Breast epithelium (tissue), 4 donors: ENCODE results near the gene ITGB5. TPM values are rescaled to one million over a fixed set of nuclear protein-coding genes. Genes with fewer than 3 reads are reported as not detected.

ENCODE experiments used
- DNase-seq, 2 donors: peaks; one replicate each; pipeline ENCODE4 v3.0.0-alpha.2; 2019; ENCODE audit warnings: low spot score in 2 of 2
- H3K27ac ChIP-seq, 2 donors: fragments of 200-600 bp; sonication (generic) in 1 of 2; one replicate each; pipeline ENCODE4 v1.5.1; 2016 to 2019; ENCODE audit warnings: mild to moderate bottlenecking in 1 of 2
- H3K27me3 ChIP-seq, 2 donors: fragments of 200-600 bp; sonication (generic) in 1 of 2; one replicate each; pipeline versions ENCODE4 v1.5.1 to v1.6.0; 2017 to 2019; ENCODE audit warnings: control low read depth in 1 of 2, mild to moderate bottlenecking in 1 of 2
- H3K36me3 ChIP-seq: fragments of 200-600 bp; one replicate; pipeline ENCODE4 v1.5.1; 2019
- H3K4me1 ChIP-seq, 2 donors: fragments of 200-600 bp; sonication (generic); one replicate each; pipeline ENCODE4 v1.5.1; 2016 to 2019; ENCODE audit warnings: control low read depth in 1 of 2
- H3K4me3 ChIP-seq, 3 donors: fragments of 200-600 bp; sonication (generic); 1 replicate in 2 of 3; 2 replicates in 1 of 3; pipeline ENCODE4 v1.5.1; 2016 to 2019; ENCODE audit warnings: mild to moderate bottlenecking in 3 of 3, moderate library complexity in 2 of 3
- H3K9me3 ChIP-seq, 2 donors: fragments of 200-600 bp; sonication (generic) in 1 of 2; one replicate each; pipeline ENCODE4 v1.5.1; 2016 to 2019; ENCODE audit warnings: control low read depth in 1 of 2
- CTCF ChIP-seq, 3 donors: fragments of 450-650 bp; IDR thresholded peaks; one replicate each; pipeline ENCODE4 v1.5.1; 2016 to 2017; ENCODE audit warnings: antibody characterized with exemption in 3 of 3, mild to moderate bottlenecking in 3 of 3, moderate library complexity in 3 of 3
- POLR2A ChIP-seq: fragments of 450-650 bp; IDR thresholded peaks from one replicate; pipeline ENCODE4 v1.6.1; 2016; ENCODE audit warnings: antibody characterized with exemption, mild to moderate bottlenecking, moderate library complexity
- POLR2AphosphoS5 ChIP-seq, 3 donors: sonication (generic); formaldehyde crosslinking; IDR thresholded peaks; one replicate each; pipeline ENCODE4 v1.6.1; 2017; ENCODE audit warnings: antibody characterized with exemption in 3 of 3
- intact Hi-C: fragments of 100-400 bp; cut with DNase I; formaldehyde crosslinking; loops from one replicate; pipeline ENCODE4 v1.15.1; 2023; ENCODE audit warnings: low total_unique reads
- total RNA-seq, 3 donors: library from RNA; depleted of rRNA; stranded (reverse); fragments of >200 nt; gene quantifications; one replicate each; pipeline ENCODE4 v1.1.0, GENCODE V29; 2016

The ITGB5 gene
- 100 to 1,000 TPM in 2 of 3 donors, 10 to 100 TPM in 1; 80.1 to 286 (median 181) TPM for total RNA-seq

- peak within 1 kb of the TSS; percentile 84 to 91 (median 84) for H3K4me3 ChIP-seq
- no peaks in the 10 kb centered on the region for H3K9me3 ChIP-seq
- TF ChIP-seq CTCF (IDR thresholded peaks at IDR 0.05) = no peak
- TF ChIP-seq POLR2A = peak; percentile 10
- peak; percentile 55 to 56 (median 56) for TF ChIP-seq POLR2AphosphoS5 (IDR thresholded peaks at IDR 0.05)
- intact Hi-C loops = no loop called here
- peak; percentile 77 to 80 for DNase-seq
- H3K4me1 ChIP-seq = no peaks in the 10 kb centered on the region
- H3K27ac ChIP-seq = peak within 1 kb of the TSS; percentile 93 to 95
- no peaks in the 10 kb centered on the region for H3K36me3 ChIP-seq
- H3K27me3 ChIP-seq = no peaks in the 10 kb centered on the region
These were observed at the start of gene ITGB5 for GRCh38 chr3:124887177-124887931. Gene ITGB5 (minus strand): TSS chr3:124887365. CDS start chr3:124887000, 365 bp downstream.

- Histone ChIP-seq H3K27ac (no peak overlapping the region), H3K4me3 (no peak overlapping the region), H3K36me3 (no peaks in the 10 kb centered on the region), H3K27me3 (no peaks in the 10 kb centered on the region), H3K4me1 (no peaks in the 10 kb centered on the region), H3K9me3 (no peaks in the 10 kb centered on the region)
- no peak for TF ChIP-seq POLR2A
- no peak for TF ChIP-seq POLR2AphosphoS5 (IDR thresholded peaks at IDR 0.05)
- no peak for TF ChIP-seq CTCF (IDR thresholded peaks at IDR 0.05)
- no peak for DNase-seq
- intact Hi-C loops = no loop called here
These were observed 48.8 kb upstream of the ITGB5 start for GRCh38 chr3:124935794-124936542.

GRCh38 chr3:124935264-124935663 is 48.1 kb upstream of the ITGB5 start:
- Histone ChIP-seq H3K4me3 (no peak overlapping the region), H3K27ac (no peak overlapping the region), H3K36me3 (no peaks in the 10 kb centered on the region), H3K9me3 (no peaks in the 10 kb centered on the region), H3K4me1 (no peaks in the 10 kb centered on the region), H3K27me3 (no peaks in the 10 kb centered on the region)
- intact Hi-C loops = no loop called here
- TF ChIP-seq POLR2A (no peak), CTCF (IDR thresholded peaks at IDR 0.05) (no peak), POLR2AphosphoS5 (IDR thresholded peaks at IDR 0.05) (no peak)
- DNase-seq = no peak

GRCh38 chr3:124934577-124934976 is 47.4 kb upstream of the ITGB5 start, which contains the start of gene MUC13:
Gene MUC13 (minus strand): TSS chr3:124934751. CDS start chr3:124934712, 39 bp downstream.
- no peak for TF ChIP-seq CTCF (IDR thresholded peaks at IDR 0.05)
- TF ChIP-seq POLR2A = no peak
- TF ChIP-seq POLR2AphosphoS5 (IDR thresholded peaks at IDR 0.05) = no peak

More at GRCh38 chr3:124934577-124934976, 47.4 kb upstream of the ITGB5 start, which contains the start of gene MUC13:
- Histone ChIP-seq H3K4me1 (no peaks in the 10 kb centered on the region), H3K9me3 (no peaks in the 10 kb centered on the region), H3K36me3 (no peaks in the 10 kb centered on the region), H3K27me3 (no peaks in the 10 kb centered on the region), H3K27ac (no peak within 1 kb of the TSS), H3K4me3 (no peak within 1 kb of the TSS)
- DNase-seq = no peak
- intact Hi-C loops = no loop called here
